Small intestine (tissue), 7 donors: Measurements from ENCODE around the gene PRDM16. TPM values are rescaled to one million over a fixed set of nuclear protein-coding genes. Genes with fewer than 3 reads are reported as not detected.

Experiments used
- DNase-seq, 2 donors: peaks; one replicate each; pipeline versions ENCODE4 v3.0.0 to v3.0.0-alpha.2; 2013
- FAIRE-seq: peaks from 2 replicates; lab custom pipeline; 2012; peaks lifted over from hg19 to GRCh38; lab: Jason Lieb, UNC
- H3K27ac ChIP-seq, 3 donors: one replicate each; pipeline ENCODE4 v1.5.1; 2013; ENCODE audit warnings: low read length in 2 of 3, mild to moderate bottlenecking in 2 of 3, control low read depth in 1 of 3, inconsistent platforms in 1 of 3, low read depth in 1 of 3, moderate library complexity in 1 of 3
- H3K27me3 ChIP-seq, 3 donors: one replicate each; pipeline ENCODE4 v1.6.1; 2013; ENCODE audit warnings: low read length in 3 of 3, inconsistent platforms in 1 of 3; ENCODE audit not compliant: control insufficient read depth in 3 of 3, insufficient read depth in 3 of 3
- H3K36me3 ChIP-seq, 3 donors: one replicate each; pipeline ENCODE4 v1.6.1; 2013; ENCODE audit warnings: low read length in 3 of 3, inconsistent platforms in 1 of 3, low read depth in 1 of 3, mild to moderate bottlenecking in 1 of 3, moderate library complexity in 1 of 3; ENCODE audit not compliant: control insufficient read depth in 3 of 3, insufficient read depth in 2 of 3
- H3K4me1 ChIP-seq, 3 donors: one replicate each; pipeline ENCODE4 v1.6.1; 2013; ENCODE audit warnings: low read length in 2 of 3, inconsistent platforms in 1 of 3, low read depth in 1 of 3, mild to moderate bottlenecking in 1 of 3, moderate library complexity in 1 of 3; ENCODE audit not compliant: control insufficient read depth in 3 of 3, insufficient read depth in 2 of 3
- H3K4me3 ChIP-seq, 3 donors: one replicate each; pipeline ENCODE4 v1.5.1; 2013; ENCODE audit warnings: low read length in 3 of 3, control low read depth in 1 of 3, inconsistent platforms in 1 of 3, low read depth in 1 of 3, mild to moderate bottlenecking in 1 of 3, moderate library complexity in 1 of 3
- H3K9me3 ChIP-seq, 2 donors: one replicate each; pipeline ENCODE4 v1.6.1; 2013; ENCODE audit warnings: low read depth in 1 of 2, low read length in 1 of 2; ENCODE audit not compliant: control insufficient read depth in 2 of 2, insufficient read depth in 1 of 2
- WGBS, 3 donors: extraction: QIAGEN DNeasy Blood & Tissue Kit; methylation state at CpG; one replicate each; pipeline ENCODE4 v1.1.7; 2013; 5-methylcytosine and 5-hydroxymethylcytosine counted together
- polyA plus RNA-seq, 4 donors: library from polyadenylated mRNA; stranded (reverse) in 3 of 4; unstranded in 1 of 4; fragments of 200-250 nt in 3 of 4; fragments of 120-200 nt in 1 of 4; gene quantifications; one replicate each; pipeline versions ENCODE4 v1.2.1 to v1.2.3, GENCODE V29; 2013
- donor health status: healthy with polysubstance abuse.
- donor health status: control.
- donor health status: control.
- donor health status: Bipolar disorder and iron deficiency.
- donor health status: healthy.

Gene PRDM16
- polyA plus RNA-seq, 4 donors, result 5.4 to 11.4 (median 8.2) TPM

DNA sequence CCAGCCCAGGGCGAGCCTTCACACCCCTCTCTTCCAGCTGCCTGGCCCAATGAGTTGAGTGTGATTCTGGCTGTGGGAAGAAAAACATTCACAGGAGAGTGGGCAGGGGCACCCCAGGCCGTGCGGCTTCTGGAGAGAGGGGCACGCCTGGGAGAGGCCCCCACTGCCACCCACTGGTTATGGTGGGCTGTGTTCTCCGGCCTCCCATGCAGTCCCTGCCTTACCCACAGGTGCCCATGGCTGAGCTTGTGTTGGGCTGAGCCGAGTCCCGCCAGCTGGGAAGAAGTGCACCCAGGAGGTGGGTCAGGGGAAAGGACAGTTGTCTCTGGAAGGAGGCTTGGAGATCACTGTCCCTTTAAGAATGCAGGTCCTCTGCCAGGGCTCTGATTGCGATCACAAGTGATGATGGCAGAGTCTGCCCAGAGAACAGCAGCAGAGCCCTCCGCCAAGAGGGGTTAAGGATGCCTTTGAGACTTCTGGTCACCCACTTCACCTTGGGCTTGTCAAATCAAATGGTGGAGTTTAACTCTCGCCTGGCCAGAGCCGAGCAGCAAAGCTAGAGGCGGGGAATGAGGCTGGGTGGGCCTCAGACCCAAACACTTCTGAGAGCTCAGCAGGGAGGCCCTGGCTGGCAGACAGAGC lies 260.8 kb downstream of the PRDM16 start:
- Histone ChIP-seq H3K27ac (no peak overlapping the region), H3K4me3 (no peak overlapping the region), H3K36me3 (peaks cover 0 to 6% (median 0%) of the 10 kb centered on the region in 3 donors), H3K27me3 (no peaks in the 10 kb centered on the region), H3K4me1 (peaks cover 0 to 62% (median 0%) of the 10 kb centered on the region in 3 donors), H3K9me3 (no peaks in the 10 kb centered on the region)
- DNase-seq (no peak), FAIRE-seq (no peak)
- 81 to 83% (median 81%) methylated on average over 12 of the region's 12 CpGs for WGBS, 3 donors

DNA sequence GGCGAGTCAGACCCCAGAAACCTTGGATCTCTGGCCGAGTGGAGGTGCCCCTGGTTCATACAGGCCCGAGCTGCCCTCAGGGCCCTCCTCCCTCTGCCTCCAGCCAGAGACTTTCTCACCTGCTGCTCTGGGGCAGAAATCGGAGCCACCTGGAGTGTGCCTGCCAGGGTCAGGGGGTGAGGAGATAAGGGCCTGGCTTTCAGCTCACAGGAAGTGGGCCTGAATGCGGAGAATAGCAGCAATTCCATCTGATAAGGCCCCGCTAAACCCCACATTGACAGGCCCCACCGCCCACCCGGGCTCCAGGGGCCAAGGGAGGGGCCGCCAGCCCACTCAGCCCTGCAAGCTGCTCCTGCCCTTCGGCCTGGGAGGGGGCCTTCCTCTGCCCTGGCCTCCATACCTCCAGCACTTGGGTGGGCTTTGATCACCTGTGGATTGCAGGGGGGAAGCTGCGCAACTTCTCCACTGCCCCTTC lies 261.8 kb downstream of the PRDM16 start:
- WGBS, 3 donors, result 19 to 61% (median 48%) methylated on average over 7 to 11 of the region's 11 CpGs
- DNase-seq, result no peak
- Histone ChIP-seq H3K9me3 (no peaks in the 10 kb centered on the region), H3K27me3 (no peaks in the 10 kb centered on the region), H3K36me3 (peaks cover 0 to 2% (median 0%) of the 10 kb centered on the region in 3 donors), H3K4me1 (peaks cover 0 to 52% (median 0%) of the 10 kb centered on the region in 3 donors), H3K4me3 (no peak overlapping the region), H3K27ac (no peak overlapping the region)
- no peak for FAIRE-seq

DNA sequence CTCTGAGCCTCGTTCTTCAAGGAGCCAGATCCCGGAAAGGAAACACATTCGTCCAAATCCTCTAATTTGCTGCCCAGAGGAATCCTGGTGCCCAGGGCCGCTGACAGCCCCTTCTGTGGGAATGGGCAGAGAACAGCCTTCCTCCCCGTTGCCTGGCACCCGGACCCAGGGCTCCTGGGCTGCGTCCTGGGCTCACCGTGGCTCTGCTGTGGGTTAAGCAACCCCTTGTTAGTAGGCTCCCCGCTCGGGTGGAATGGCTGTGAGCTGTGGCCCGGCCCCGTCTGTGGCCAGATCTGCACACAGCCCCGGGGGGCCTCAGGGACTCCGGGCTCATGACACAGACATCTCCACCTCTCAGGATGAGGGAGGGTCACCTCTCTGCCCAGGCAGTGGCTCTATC lies 262.6 kb downstream of the PRDM16 start:
- H3K36me3 ChIP-seq, result peaks cover 0 to 2% (median 0%) of the 10 kb centered on the region in 3 donors
- H3K27ac ChIP-seq, result no peak overlapping the region
- FAIRE-seq (no peak), DNase-seq (no peak)
- 84 to 87% (median 86%) methylated on average over 14 of the region's 14 CpGs for WGBS, 3 donors
- no peaks in the 10 kb centered on the region for H3K9me3 ChIP-seq
- no peaks in the 10 kb centered on the region for H3K27me3 ChIP-seq
- peaks cover 0 to 46% (median 0%) of the 10 kb centered on the region in 3 donors for H3K4me1 ChIP-seq
- no peak overlapping the region for H3K4me3 ChIP-seq

DNA sequence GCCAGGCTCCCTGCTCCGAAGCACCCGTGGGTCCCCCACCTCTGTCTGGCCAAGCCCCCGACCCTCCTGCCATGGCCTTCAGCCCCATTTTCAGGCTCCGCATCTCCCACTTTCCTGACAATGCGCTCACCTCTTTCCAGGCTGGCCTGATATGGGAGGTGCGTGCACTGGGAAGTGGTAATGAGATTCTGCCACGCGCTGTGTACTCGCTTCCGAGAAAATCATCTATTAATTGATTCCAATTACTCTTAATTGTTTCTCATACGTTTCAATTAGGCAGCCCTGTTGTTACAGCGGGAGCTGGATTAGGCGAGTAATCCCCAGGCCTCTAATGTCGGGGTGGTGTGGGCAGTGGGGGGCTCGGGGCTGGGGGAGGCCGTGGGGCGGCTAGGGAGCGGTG lies 263.0 kb downstream of the PRDM16 start:
- DNase-seq (no peak), FAIRE-seq (no peak)
- Histone ChIP-seq H3K27ac (no peak overlapping the region), H3K9me3 (no peaks in the 10 kb centered on the region), H3K27me3 (no peaks in the 10 kb centered on the region), H3K36me3 (peaks cover 0 to 2% (median 0%) of the 10 kb centered on the region in 3 donors), H3K4me3 (no peak overlapping the region), H3K4me1 (peaks cover 0 to 41% (median 0%) of the 10 kb centered on the region in 3 donors)
- WGBS, 3 donors, result 85 to 89% (median 87%) methylated on average over 18 of the region's 18 CpGs

DNA sequence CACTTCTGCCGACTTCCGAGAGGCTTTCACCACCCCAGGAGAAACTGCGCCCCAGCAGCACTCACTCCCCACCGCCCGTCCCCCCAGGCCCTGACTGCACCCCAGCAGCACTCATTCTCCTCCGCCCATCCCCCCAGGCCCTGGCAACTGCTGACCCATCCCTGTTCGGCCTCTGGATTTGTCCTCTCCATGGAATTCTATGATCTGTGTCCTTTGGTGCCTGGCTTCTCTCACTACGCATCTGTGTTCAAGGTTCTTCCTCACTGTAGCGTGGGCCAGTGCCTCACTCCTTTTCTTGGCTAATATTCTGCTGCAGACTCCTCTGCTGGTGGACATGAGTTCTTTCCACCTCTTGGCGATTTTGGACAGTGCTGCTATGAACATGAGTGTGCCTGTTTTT lies 263.7 kb downstream of the PRDM16 start:
- FAIRE-seq (no peak), DNase-seq (no peak)
- peaks cover 0 to 2% (median 0%) of the 10 kb centered on the region in 3 donors for H3K36me3 ChIP-seq
- no peak overlapping the region for H3K4me3 ChIP-seq
- WGBS, 3 donors, result 90 to 92% (median 91%) methylated on average over 10 of the region's 10 CpGs
- H3K9me3 ChIP-seq, result no peaks in the 10 kb centered on the region
- H3K27me3 ChIP-seq, result no peaks in the 10 kb centered on the region
- peaks cover 0 to 35% (median 0%) of the 10 kb centered on the region in 3 donors for H3K4me1 ChIP-seq
- no peak overlapping the region for H3K27ac ChIP-seq

DNA sequence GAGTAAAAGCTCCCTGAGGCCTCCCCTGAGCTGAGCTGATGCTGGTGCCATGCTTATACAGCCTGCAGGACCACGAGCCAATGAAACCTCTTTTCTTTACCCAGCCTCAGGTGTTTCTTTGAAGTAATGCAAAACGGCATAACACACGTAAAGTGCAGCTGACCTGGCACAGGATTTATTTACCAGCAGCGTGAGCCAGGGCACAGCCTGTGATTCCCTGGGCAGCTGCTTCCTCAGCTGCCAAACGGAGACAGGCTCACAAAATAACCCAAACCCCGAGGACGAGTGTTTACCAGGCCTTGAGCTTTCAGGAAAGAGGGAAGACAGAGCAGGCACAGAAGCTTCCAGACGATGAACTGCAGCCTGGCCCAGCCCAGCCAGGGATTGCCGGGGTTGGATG lies 264.9 kb downstream of the PRDM16 start:
- H3K4me1 ChIP-seq, result peaks cover 0 to 34% (median 0%) of the 10 kb centered on the region in 3 donors
- H3K27me3 ChIP-seq, result no peaks in the 10 kb centered on the region
- no peak for FAIRE-seq
- DNase-seq, result no peak
- no peak overlapping the region for H3K4me3 ChIP-seq
- H3K9me3 ChIP-seq, result no peaks in the 10 kb centered on the region
- H3K36me3 ChIP-seq, result peaks cover 0 to 2% (median 0%) of the 10 kb centered on the region in 3 donors
- WGBS, 3 donors, result 29 to 55% (median 32%) methylated on average over 9 of the region's 9 CpGs
- no peak overlapping the region for H3K27ac ChIP-seq

DNA sequence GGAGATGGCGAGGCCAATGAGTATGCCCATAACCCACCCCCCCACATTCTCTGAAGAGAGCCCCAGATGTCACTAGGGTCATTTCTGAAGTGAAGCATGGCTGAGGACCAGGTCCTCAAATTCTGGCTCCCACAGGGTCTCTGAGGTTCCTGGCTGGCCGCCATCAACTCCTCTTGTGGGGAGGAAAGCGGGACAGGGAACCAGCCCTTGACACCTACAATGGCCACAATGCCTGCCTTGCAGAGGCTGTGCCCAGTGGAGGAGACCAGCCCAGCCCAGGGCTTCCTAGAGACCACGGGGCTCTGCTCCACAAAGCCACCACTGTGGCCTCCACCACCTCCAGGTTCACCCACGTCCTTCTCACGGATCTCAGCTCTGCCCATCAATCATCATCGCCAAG lies 265.4 kb downstream of the PRDM16 start:
- DNase-seq (no peak), FAIRE-seq (no peak)
- Histone ChIP-seq H3K4me3 (no peak overlapping the region), H3K27me3 (no peaks in the 10 kb centered on the region), H3K9me3 (no peaks in the 10 kb centered on the region), H3K27ac (no peak overlapping the region), H3K36me3 (peaks cover 0 to 5% (median 0%) of the 10 kb centered on the region in 3 donors), H3K4me1 (peaks cover 0 to 35% (median 0%) of the 10 kb centered on the region in 3 donors)
- 73 to 78% (median 74%) methylated on average over 7 of the region's 7 CpGs for WGBS, 3 donors

DNA sequence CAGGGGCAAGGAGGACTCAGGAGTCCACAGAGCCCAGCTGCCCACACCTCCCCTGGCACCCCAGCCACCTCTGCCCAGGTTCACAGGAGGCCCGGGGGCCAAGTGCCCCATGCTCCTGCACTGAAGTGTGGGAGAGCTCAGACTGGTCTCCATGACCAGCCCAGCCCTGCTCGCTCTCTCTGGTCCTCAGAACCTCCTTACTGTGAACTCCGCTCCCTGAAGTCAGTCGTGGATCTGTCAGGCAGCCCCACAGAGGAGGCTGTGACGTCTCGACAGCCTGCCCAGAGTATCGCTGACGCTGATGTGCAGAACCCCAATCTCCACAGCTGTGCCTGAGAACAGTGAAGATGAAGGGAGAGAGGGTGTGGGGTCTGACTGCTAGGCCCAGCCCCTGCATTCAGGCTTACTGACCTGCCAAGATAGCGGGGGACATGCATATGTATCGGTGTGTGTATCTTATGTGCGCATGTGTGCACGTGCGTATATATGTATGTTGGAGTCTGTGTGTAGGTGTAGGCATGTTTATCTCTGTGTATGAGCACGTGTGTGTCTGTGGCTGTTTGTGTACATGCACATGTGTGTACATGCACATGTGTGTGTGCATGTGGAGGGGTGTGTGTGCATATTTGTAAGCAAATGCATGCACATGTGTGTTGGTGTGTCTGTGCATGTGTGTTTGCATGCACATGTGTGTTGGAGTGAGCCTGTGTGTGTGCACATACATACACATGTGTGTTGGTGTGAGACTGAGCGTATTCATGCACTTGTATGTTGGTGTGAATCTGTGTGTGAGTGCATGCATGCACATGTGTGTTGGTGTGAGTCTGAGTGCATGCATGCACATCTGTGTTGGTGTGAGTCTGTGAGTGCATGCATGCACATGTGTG lies 267.0 kb downstream of the PRDM16 start:
- peaks cover 0 to 35% (median 0%) of the 10 kb centered on the region in 3 donors for H3K4me1 ChIP-seq
- DNase-seq, result no peak
- H3K36me3 ChIP-seq, result peaks cover 0 to 4% (median 0%) of the 10 kb centered on the region in 3 donors
- H3K27me3 ChIP-seq, result no peaks in the 10 kb centered on the region
- WGBS, 3 donors, result 84 to 89% (median 87%) methylated on average over 15 of the region's 15 CpGs
- H3K27ac ChIP-seq, result no peak overlapping the region
- H3K4me3 ChIP-seq, result no peak overlapping the region
- no peak for FAIRE-seq
- no peaks in the 10 kb centered on the region for H3K9me3 ChIP-seq
